GM19043 (cell line): ENCODE measurements around the gene CD22.
"Not testable (repeated sequence)": the region's sequence is repeated elsewhere in the genome, so short reads cannot be mapped to it uniquely, and the experiment has no call there.

Source experiments
- ATAC-seq: cut with Tn5 transposase; IDR thresholded peaks from one replicate; pipeline ENCODE4 v1.9.1; 2021; ENCODE audit warnings: low read depth; ENCODE audit not compliant: unreplicated experiment

The CD22 gene

GRCh38 chr19:35328851-35329285 is at the start of gene CD22:
Gene CD22 (plus strand): TSS chr19:35329187. CDS start chr19:35332041, 2,854 bp downstream.
- ATAC-seq = no peak

DNA sequence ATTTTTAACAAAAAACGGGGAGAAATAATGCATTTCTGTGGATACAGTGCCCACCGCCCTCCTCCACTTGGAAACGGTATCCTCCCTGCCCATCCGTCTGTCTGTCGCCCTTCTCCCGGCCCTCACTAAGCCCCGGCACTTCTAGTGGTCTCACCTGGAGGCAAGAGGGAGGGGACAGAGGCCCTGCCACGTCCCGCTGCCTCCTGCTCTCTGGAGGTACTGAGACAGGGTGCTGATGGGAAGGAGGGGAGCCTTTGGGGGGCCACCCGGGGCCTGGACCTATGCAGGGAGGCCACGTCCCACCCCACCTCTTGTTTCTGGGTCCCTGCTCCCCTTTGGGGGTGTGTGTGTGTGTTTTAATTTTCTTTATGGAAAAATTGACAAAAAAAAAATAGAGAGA is 49.6 kb upstream of the CD22 start:
- ATAC-seq = no peak

DNA sequence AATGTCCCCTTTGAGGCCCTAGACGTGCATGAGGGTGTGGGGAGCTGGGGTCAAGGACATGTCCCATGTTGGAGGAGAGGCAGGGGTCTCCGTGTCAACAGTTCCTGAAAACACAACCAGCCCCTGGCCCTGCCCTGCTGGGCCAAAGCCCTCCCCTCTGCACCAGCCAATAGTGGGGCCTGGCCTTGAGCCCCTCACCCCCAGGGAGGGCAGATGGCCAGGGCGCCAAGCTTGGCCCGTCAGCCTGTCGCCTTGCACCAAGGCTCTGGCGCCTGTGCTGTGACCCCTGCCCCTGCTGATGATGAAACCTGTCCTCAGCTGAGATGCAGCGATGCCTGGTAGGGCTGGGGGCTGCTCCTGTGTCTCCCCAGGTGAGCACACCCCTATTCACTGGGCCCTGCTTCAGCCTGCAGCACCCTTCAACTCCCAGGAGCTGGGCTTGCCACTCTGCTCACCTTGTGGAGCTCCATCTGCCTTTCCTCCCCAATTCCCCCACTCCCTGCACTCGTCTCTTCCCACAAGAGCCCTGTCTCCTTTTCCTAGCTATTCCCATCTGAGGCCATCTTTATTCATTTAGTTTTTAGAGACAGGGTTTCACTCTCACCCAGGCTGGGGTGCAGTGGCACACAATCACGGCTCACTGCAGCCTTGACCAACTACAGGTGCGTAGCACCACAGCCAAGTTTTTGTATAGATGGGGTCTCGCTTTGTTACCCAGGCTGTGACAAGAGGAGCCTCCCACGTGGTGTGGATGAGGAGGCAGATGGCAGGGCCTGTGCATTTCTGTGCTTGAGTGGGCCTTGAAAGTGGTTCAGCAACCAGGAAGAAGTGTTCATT is 48.8 kb upstream of the CD22 start:
- ATAC-seq = no peak

- no peak for ATAC-seq
These were observed 47.7 kb upstream of the CD22 start for GRCh38 chr19:35281303-35281702.

DNA sequence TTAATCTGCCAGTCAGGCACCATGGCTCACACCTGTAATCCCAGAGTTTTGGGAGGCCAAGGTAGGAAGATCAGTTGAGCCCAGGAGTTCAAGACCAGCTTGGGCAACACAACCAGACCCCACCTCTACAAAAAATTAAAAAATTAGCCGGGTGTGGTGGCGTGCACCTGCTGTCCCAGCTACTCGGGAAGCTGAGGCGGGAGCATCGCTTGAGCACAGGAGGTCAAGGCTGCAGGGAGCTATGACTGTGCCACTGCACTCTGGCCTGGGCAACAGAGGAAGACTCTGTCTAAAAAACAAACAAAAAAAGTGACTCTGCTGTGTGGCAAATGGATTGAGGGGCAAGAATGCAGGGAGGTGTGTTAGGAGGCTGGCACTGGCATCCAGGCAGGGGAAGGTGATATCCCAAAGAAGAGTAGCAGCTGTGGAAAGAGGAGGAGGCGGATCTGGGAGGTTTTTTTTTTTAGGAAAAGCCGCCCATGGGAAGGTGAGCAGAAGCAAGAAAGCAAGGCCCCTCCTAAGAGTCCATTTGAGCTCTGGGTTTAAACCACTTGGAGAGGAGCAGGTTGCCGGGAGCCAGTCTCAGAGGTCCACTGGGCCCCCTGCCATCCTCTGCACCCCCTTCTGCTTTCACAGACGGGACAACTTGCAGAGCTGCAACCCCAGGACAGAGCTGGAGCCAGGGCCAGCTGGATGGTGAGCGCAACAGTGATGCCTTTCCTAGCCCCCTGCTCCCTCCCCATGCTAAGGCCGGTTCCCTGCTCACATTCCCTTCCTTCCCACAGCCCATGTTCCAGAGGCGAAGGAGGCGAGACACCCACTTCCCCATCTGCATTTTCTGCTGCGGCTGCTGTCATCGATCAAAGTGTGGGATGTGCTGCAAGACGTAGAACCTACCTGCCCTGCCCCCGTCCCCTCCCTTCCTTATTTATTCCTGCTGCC is 44.6 kb upstream of the CD22 start:
- ATAC-seq = no peak

DNA sequence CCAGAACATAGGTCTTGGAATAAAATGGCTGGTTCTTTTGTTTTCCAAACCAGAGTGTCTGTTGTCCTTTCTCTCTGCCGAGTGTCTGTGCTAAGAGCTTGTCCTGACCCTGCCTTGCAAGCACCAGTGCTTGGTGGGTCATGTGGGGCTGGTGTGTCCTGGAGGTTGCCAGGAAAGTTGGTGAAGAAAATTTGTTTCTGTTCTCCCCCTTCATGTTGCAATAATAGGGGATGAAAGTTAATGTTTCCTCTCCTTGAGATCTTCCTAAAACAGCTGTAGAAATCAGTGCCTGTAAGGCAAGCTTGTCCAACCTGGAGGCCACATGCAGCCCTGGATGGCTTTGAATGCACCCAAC is 43.9 kb upstream of the CD22 start:
- ATAC-seq = no peak

DNA sequence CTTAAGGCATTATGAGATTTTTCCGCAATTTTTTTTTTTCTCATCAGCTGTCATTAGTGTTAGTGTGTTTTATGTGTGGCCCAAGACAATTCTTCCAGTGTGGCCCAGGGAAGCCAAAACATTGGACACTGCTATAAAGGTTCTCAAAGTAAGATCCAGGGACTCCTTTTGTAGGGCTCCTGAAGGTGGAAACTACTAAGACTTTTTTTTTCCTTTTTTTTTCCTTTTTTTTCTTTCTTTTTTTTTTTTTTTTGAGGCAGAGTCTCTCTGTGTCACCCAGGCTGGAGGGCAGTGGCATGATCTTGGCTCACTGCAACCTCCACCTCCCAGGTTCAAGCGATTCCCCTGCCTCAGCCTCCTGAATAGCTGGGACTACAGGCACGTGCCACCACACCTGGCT is 43.5 kb upstream of the CD22 start:
- ATAC-seq = not testable (repeated sequence)

DNA sequence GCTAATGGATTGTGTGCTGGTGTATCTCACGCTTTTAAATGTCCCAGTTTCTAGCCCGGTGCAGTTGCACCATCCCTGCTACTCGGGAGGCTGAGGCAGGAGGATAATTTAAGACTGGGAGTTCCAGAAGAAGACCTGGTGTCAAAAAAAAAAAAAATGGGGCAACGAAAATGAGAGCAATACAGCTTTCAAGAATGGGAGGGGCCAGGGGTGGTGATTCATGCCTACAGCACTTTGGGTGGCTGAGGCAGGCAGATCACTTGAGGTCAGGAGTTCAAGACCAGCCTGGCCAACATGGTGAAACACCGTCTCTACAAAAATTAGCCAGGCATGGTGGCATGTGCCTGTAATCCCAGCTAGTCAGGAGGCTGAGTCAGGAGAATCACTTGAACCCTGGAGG is 42.9 kb upstream of the CD22 start:
- ATAC-seq = not testable (repeated sequence)

DNA sequence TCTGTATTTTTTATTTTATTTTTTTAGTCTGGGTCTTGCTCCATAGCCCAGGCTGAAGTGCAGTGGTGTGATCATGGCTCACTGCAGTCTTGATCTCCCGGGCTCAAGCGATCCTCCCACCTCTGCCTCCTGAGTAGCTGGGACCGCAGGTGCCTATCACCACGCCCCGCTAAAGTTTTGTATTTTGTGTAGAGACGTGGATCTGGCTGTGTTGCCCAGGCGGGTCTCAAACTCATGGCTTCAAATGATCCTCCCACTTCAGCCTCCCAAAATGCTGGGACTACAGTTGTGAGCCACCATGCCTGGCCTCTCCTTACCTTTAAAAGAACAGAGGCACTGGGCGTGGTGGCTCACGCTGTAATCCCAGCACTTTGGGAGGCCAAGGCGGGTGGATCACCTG is 41.3 kb upstream of the CD22 start:
- no peak for ATAC-seq

DNA sequence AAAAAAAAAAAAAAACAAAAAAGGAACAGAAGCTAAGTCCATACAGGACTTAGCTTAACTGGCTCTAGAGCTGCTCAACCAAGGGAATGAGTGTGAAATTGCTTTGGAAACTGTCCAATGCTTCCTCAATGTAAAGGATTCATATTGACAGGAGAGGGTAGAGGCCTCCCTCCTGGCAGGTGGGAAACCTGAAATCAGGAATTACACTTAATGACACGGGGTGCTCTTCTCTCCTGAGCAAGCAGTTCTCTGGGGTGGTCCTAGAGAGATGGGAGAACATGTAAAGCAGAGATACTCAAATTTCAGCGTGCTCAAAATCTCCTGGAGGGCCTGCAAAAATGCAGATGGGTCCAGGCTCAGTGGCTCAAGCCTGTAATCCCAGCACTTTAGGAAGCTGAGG is 40.7 kb upstream of the CD22 start:
- no peak for ATAC-seq

DNA sequence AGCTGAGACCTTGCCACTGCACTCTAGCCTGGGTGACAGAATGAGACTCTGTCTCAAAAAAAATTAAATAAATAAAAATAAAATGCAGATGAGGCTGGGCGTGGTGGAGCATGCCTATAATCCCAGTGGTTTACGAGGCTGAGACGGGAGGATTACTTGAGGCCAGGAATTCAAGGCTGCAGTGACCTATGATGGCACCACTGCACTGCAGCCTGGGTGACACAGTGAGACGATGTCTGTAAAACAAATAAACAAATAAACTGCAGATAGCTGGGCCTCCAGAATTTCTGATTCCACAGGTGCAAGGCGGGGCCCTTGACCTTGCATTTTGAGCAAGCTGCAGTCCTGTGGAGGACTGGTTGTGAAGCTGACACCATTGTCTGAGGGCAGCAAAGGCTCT is 40.1 kb upstream of the CD22 start:
- ATAC-seq = no peak

DNA sequence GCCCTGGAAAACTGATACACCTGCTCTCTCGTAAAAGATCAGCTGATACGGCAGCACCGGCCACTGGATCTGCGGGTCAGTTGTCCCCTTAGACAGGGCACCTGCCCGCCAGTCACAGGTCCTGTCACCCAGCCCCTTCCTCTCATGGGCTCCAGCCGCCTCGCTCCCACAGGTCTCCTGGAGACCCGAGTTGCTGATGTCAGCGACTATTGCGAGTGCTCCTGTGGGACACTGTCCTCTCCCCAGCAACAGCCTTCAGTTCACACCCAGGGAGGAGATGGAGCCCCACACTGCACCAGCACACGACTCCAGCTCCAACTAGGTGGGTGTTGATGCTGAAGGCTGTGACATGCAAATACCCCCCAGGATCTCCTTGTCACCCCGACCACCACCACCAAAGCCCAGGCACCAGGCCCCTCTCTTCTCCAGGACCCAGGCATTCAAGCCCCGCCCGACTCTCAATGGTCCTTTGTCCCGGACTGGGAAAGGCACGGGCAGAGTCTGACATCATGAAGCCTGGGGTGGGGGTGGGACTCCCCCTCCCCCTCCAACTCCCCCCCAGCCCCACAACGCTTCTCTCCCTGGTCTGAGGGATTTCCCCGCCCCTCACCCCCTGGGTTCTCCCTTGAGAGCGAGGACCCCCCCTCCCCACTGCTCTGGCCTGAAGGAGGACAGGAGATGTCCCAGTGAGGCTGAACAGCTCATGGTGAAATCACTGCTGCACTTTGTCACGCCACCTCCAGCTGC is 38.4 kb upstream of the CD22 start:
- ATAC-seq = no peak

DNA sequence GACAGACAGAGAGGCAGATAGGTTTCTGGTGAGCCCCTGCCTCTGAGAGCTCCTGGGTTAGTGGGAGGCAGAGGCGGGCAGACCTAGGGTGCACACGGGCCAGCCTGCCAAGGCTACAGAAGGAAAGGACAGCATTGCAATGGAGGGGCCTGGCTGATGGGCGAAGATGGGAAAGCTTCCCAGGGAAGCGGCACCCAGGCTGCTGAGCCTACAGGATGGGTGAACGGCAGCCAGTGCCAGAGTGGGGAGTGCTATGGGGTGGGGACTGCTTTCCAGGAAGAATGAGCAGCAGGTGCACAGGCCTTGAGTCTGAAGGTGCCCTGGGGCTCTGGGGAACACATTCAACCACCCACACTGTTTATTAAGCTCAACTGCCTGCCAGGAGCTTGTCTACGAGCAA is 37.7 kb upstream of the CD22 start:
- ATAC-seq = no peak

GRCh38 chr19:35291916-35292315 is 37.1 kb upstream of the CD22 start, which contains the start of gene MAG:
Gene MAG (plus strand): TSS chr19:35292161. CDS start chr19:35295409, 3,248 bp downstream.
- ATAC-seq = no peak

DNA sequence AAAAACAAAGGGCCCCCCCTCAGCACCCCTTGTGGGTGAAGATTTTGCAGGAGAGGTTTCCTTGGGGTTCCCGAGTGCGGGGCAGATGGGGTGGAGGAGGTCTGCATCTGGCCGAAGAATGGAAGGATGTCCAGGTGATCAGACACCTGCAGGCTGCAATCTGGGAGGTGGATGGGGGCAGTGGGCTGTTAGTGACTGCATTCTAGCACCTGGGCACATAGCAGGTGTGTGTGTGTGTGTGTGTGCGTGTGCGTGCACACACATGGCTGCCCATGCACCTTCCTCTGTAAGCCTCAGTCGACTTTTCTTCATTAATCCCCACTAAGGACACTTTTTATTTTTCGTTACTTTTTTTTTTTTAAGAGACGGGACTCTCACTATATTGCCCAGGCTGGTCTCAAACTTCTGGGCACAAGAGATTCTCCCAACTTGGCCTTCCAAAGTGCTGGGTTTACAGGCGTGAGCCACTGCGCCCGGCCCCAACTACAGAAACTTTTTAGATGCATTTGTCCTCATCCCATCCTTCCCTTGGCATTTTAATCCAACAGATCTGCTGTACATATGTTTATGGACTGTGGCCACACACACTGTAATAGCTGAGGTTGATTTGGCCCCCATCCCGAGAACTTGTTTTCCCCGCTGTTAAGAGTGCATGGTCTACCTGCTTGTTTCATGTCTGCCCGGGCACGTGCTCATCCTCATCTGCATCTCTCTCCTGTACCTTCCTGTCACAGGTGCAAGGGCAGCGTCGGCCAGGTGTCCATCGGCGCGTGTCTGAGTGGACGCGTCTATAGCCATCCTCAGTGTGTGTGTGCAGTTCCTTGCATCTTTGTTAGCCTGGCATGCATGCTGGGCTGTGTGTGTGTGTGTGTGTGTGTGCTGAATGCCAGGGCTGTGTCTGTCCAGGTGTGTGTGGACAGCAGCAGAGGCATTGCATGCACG is 36.3 kb upstream of the CD22 start:
- ATAC-seq = no peak

GRCh38 chr19:35293363-35293739 is 35.6 kb upstream of the CD22 start:
- no peak for ATAC-seq

- ATAC-seq = no peak
These were observed 35.2 kb upstream of the CD22 start for GRCh38 chr19:35293808-35294207.

DNA sequence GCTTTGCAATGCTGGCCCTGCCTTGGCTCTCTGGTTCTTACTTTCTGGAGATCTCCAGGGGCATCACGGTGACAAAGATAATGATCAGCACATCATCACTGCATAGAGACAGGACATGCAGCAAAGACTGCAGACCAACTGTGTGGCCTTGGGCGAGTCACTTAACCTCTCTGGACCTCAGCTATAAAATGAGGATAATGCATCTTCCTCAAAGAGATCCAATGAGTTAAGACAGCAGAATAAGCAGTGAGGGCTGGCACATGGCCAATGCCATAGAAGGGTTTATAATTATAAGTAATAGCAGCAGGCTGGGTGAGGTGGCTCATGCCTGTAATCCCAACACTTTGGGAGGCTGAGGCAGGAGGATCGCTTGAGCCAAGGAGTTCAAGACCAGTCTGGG is 34.7 kb upstream of the CD22 start:
- no peak for ATAC-seq

GRCh38 chr19:35294859-35295791 is 33.9 kb upstream of the CD22 start:
- no peak for ATAC-seq
